Gastrocnemius medialis (tissue), 4 donors: ENCODE results near the gene ZNF782. TPM values are rescaled to one million over a fixed set of nuclear protein-coding genes. Genes with fewer than 3 reads are reported as not detected.
"Not testable (repeated sequence)": the region's sequence is repeated elsewhere in the genome, so short reads cannot be mapped to it uniquely, and the experiment has no call there.

Experiments
- ATAC-seq, 2 donors: fragments of 150-250 bp; one replicate each; pipeline ENCODE4 v1.9.1; 2016
- DNase-seq, 2 donors: peaks; one replicate each; pipeline ENCODE4 v3.0.0-alpha.2; 2019
- H3K27ac ChIP-seq, 4 donors: fragments of 200-600 bp; sonication (generic); 1 replicate in 1 of 4; 2 replicates in 3 of 4; pipeline ENCODE4 v1.5.1; 2016 to 2018; ENCODE audit warnings: mild to moderate bottlenecking in 2 of 4, moderate library complexity in 1 of 4
- H3K27me3 ChIP-seq, 3 donors: fragments of 200-600 bp; sonication (generic) in 2 of 3; 1 replicate in 1 of 3; 2 replicates in 2 of 3; pipeline versions ENCODE4 v1.5.1 to v1.6.0; 2016 to 2019; ENCODE audit warnings: mild to moderate bottlenecking in 1 of 3, moderate library complexity in 1 of 3
- H3K36me3 ChIP-seq, 2 donors: fragments of 200-600 bp; sonication (generic) in 1 of 2; one replicate each; pipeline ENCODE4 v1.5.1; 2017 to 2018
- H3K4me1 ChIP-seq, 2 donors: fragments of 200-600 bp; sonication (generic) in 1 of 2; one replicate each; pipeline ENCODE4 v1.5.1; 2016 to 2017; ENCODE audit warnings: mild to moderate bottlenecking in 2 of 2
- H3K4me3 ChIP-seq, 4 donors: fragments of 200-600 bp; sonication (generic) in 3 of 4; 1 replicate in 1 of 4; 2 replicates in 3 of 4; pipeline ENCODE4 v1.5.1; 2016 to 2019; ENCODE audit warnings: mild to moderate bottlenecking in 2 of 4
- H3K9me3 ChIP-seq, 3 donors: fragments of 200-600 bp; sonication (generic) in 2 of 3; 1 replicate in 1 of 3; 2 replicates in 2 of 3; pipeline ENCODE4 v1.5.1; 2016 to 2019
- CTCF ChIP-seq, 5 experiments: fragments of 450-650 bp in 3 of 5; fragments of 200-600 bp in 2 of 5; sonication (generic) in 2 of 5; IDR thresholded peaks in 4 of 5; conservative IDR thresholded peaks in 1 of 5; 1 replicate in 4 of 5; 2 replicates in 1 of 5; pipeline ENCODE4 v1.5.1; 2016 to 2019; ENCODE audit warnings: antibody characterized with exemption in 5 of 5, mild to moderate bottlenecking in 3 of 5, moderate library complexity in 3 of 5
- POLR2A ChIP-seq, 2 donors: fragments of 450-650 bp; IDR thresholded peaks; one replicate each; pipeline ENCODE4 v1.6.1; 2017; ENCODE audit warnings: antibody characterized with exemption in 2 of 2, mild to moderate bottlenecking in 2 of 2, moderate library complexity in 2 of 2
- in situ Hi-C, 4 donors: fragments of 200-750 bp; cut with MboI; loops; one replicate each; pipeline versions ENCODE4 v1.15.0 to v1.8.0; 2017; ENCODE audit warnings: low sequenced_read_pairs in 4 of 4
- intact Hi-C: fragments of 100-400 bp; cut with DNase I; formaldehyde crosslinking; loops from one replicate; pipeline ENCODE4 v1.15.1; 2023; ENCODE audit warnings: low total_unique reads
- total RNA-seq, 4 donors: library from RNA; depleted of rRNA; stranded (reverse); fragments of >200 nt; gene quantifications; one replicate each; pipeline versions ENCODE4 v1.1.0 to v1.2.3, GENCODE V29; 2016

Gene ZNF782
- total RNA-seq, 4 donors from 2014 or later = 4.0 to 8.4 (median 5.6) TPM

- H3K9me3 ChIP-seq = no peaks in the 10 kb centered on the region
- in situ Hi-C loops (no loop called here), intact Hi-C loops (no loop called here)
- peaks cover 0 to 44% of the 10 kb centered on the region in 2 donors for H3K36me3 ChIP-seq
- H3K4me1 ChIP-seq = no peaks in the 10 kb centered on the region
- DNase-seq (no peak), ATAC-seq (no peak)
- H3K27ac ChIP-seq = no peak overlapping the region
- H3K27me3 ChIP-seq = no peaks in the 10 kb centered on the region
- TF ChIP-seq POLR2A (IDR thresholded peaks at IDR 0.05) (no peak), CTCF (IDR thresholded peaks at IDR 0.05 in 4 of 5, conservative IDR thresholded peaks at IDR 0.05 in 1 of 5) (no peak)
- no peak overlapping the region for H3K4me3 ChIP-seq
Measured at GRCh38 chr9:96844040-96844439, 10.3 kb downstream of the ZNF782 start.

DNA sequence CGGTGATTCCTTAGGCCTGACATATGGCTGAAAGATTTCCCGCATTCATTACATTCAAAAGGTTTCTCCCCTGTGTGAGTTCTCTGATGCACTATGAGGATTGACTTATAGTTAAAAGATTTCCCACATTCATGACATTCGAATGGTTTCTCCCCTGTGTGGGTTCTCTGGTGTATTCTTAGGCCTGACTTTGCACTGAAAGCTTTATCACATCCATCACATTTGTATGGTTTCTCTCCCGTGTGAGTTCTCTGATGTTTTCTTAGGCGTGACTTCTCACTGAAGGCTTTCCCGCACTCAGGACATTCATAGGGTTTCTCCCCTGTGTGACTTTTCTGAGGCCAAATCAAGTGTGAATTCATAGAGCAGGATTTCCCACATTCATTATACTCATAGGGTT lies 35.8 kb downstream of the ZNF782 start:
- peaks cover 15 to 88% of the 10 kb centered on the region in 2 donors for H3K36me3 ChIP-seq

GRCh38 chr9:96817973-96818372 lies 36.3 kb downstream of the ZNF782 start:
- intact Hi-C loops (loop anchor here (10.0 kb wide), 1 partner anchor 63 kb away; no protein-coding TSS in a partner anchor), in situ Hi-C loops (no loop called here)
- Histone ChIP-seq H3K27me3 (no peaks in the 10 kb centered on the region), H3K27ac (no peak overlapping the region), H3K36me3 (peaks cover 12 to 83% of the 10 kb centered on the region in 2 donors), H3K4me1 (no peaks in the 10 kb centered on the region), H3K4me3 (peak overlapping the region in 1 of 4 donors; percentile 20), H3K9me3 (peaks cover 20 to 83% (median 36%) of the 10 kb centered on the region in 3 donors)
- TF ChIP-seq POLR2A (IDR thresholded peaks at IDR 0.05) (no peak), CTCF (IDR thresholded peaks at IDR 0.05 in 4 of 5, conservative IDR thresholded peaks at IDR 0.05 in 1 of 5) (no peak)
- DNase-seq = no peak
- no peak for ATAC-seq

More for the DNA sequence above, 35.8 kb downstream of the ZNF782 start:
- Histone ChIP-seq H3K4me1 (no peaks in the 10 kb centered on the region), H3K27ac (no peak overlapping the region), H3K4me3 (peak overlapping the region in 1 of 4 donors; percentile 20), H3K9me3 (peaks cover 21 to 89% (median 36%) of the 10 kb centered on the region in 3 donors), H3K27me3 (no peaks in the 10 kb centered on the region)
- ATAC-seq = no peak
- intact Hi-C loops = loop anchor here (10.0 kb wide), 1 partner anchor 64 kb away; no protein-coding TSS in a partner anchor
- in situ Hi-C loops = no loop called here
- no peak for TF ChIP-seq CTCF (IDR thresholded peaks at IDR 0.05 in 4 of 5, conservative IDR thresholded peaks at IDR 0.05 in 1 of 5)
- TF ChIP-seq POLR2A (IDR thresholded peaks at IDR 0.05) = no peak
- DNase-seq = no peak

DNA sequence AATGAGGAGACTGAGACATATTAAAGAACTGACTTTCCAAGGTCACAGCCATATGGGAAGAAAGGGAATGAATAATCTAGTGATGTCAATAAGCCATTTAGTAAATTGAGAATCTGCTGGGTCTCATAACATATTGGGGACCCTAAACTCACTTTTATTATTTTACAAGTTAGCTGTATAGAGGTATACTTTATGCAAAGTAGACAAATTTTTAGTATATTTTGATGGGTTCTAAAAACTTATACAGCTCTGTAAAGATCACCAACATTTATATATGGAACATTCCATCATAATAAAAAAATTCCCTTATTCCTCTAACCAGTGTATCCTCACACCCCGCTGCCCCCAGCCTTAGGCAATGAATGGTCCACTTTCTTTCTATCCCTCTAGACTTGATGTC lies 40.7 kb downstream of the ZNF782 start:
- TF ChIP-seq POLR2A (IDR thresholded peaks at IDR 0.05) (no peak), CTCF (IDR thresholded peaks at IDR 0.05 in 4 of 5, conservative IDR thresholded peaks at IDR 0.05 in 1 of 5) (no peak)
- Histone ChIP-seq H3K9me3 (peaks cover 15 to 55% (median 23%) of the 10 kb centered on the region in 3 donors), H3K4me3 (no peak overlapping the region), H3K36me3 (peaks cover 0 to 39% of the 10 kb centered on the region in 2 donors), H3K4me1 (no peaks in the 10 kb centered on the region), H3K27ac (no peak overlapping the region), H3K27me3 (no peaks in the 10 kb centered on the region)
- intact Hi-C loops = loop anchor here (10.0 kb wide), 1 partner anchor 59 kb away; no protein-coding TSS in a partner anchor
- in situ Hi-C loops = no loop called here
- ATAC-seq (no peak), DNase-seq (no peak)

DNA sequence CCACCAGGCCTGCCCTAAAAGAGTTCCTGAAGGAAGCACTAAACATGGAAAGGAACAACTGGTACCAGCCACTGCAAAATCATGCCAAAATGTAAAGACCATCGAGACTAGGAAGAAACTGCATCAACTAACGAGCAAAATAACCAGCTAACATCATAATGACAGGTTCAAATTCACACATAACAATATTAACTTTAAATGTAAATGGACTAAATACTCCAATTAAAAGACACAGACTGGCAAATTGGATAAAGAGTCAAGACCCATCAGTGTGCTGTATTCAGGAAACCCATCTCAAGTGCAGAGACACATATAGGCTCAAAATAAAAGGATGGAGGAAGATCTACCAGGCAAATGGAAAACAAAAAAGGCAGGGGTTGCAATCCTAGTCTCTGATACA lies 55.4 kb downstream of the ZNF782 start:
- H3K4me3 ChIP-seq, DNase-seq, H3K4me1 ChIP-seq, H3K27ac ChIP-seq, in situ Hi-C loops, intact Hi-C loops, ATAC-seq, H3K27me3 ChIP-seq: not testable (repeated sequence)
- Histone ChIP-seq H3K9me3 (peaks cover 0 to 22% (median 13%) of the 10 kb centered on the region in 3 donors), H3K36me3 (peaks cover 6 to 41% of the 10 kb centered on the region in 2 donors)
